Gastroesophageal sphincter (tissue), 4 donors: ENCODE measurements around the gene SPAG16. TPM values are rescaled to one million over a fixed set of nuclear protein-coding genes. Genes with fewer than 3 reads are reported as not detected.

Experiments used
- ATAC-seq: fragments of 150-250 bp; one replicate; pipeline ENCODE4 v1.9.1; 2016; ENCODE audit warnings: mild to moderate bottlenecking, moderate library complexity
- H3K27ac ChIP-seq, 4 donors: fragments of 200-600 bp; sonication (generic) in 3 of 4; 1 replicate in 3 of 4; 2 replicates in 1 of 4; pipeline ENCODE4 v1.5.1; 2016 to 2019
- H3K27me3 ChIP-seq: fragments of 200-600 bp; sonication (generic); one replicate; pipeline ENCODE4 v1.5.1; 2019
- H3K36me3 ChIP-seq, 2 donors: fragments of 200-600 bp; sonication (generic); one replicate each; pipeline ENCODE4 v1.5.1; 2019; ENCODE audit warnings: control low read depth in 1 of 2
- H3K4me1 ChIP-seq, 3 donors: fragments of 200-600 bp; sonication (generic); 1 replicate in 2 of 3; 2 replicates in 1 of 3; pipeline ENCODE4 v1.5.1; 2016 to 2019; ENCODE audit warnings: control low read depth in 2 of 3
- H3K4me3 ChIP-seq, 2 donors: fragments of 200-600 bp; sonication (generic); one replicate each; pipeline ENCODE4 v1.5.1; 2019; ENCODE audit warnings: mild to moderate bottlenecking in 1 of 2, moderate library complexity in 1 of 2
- H3K9me3 ChIP-seq, 3 donors: fragments of 200-600 bp; sonication (generic); one replicate each; pipeline ENCODE4 v1.5.1; 2017 to 2019; ENCODE audit warnings: control low read depth in 2 of 3
- EP300 ChIP-seq: sonication (generic); formaldehyde crosslinking; IDR thresholded peaks from one replicate; pipeline ENCODE4 v1.6.1; 2017; ENCODE audit warnings: antibody characterized with exemption, mild to moderate bottlenecking
- POLR2A ChIP-seq, 2 donors: fragments of 450-650 bp; IDR thresholded peaks; one replicate each; pipeline ENCODE4 v1.6.1; 2017; ENCODE audit warnings: antibody characterized with exemption in 2 of 2, mild to moderate bottlenecking in 2 of 2, moderate library complexity in 1 of 2
- POLR2AphosphoS5 ChIP-seq: sonication (generic); formaldehyde crosslinking; IDR thresholded peaks from one replicate; pipeline ENCODE4 v1.6.1; 2017; ENCODE audit warnings: antibody characterized with exemption
- WGBS, 2 donors: methylation state at CpG; one replicate each; pipeline ENCODE4 v1.1.5; 2018; ENCODE audit warnings: low coverage in 1 of 2; 5-methylcytosine and 5-hydroxymethylcytosine counted together
- total RNA-seq, 4 donors: library from RNA; depleted of rRNA; stranded (reverse); fragments of >200 nt; gene quantifications; one replicate each; pipeline ENCODE4 v1.1.0, GENCODE V29; 2016
- TF ChIP-seq, protein P1 (sequence below), 4 experiments: fragments of 200-600 bp in 2 of 4; fragments of 450-650 bp in 2 of 4; sonication (generic) in 1 of 4; IDR thresholded peaks; one replicate each; pipeline ENCODE4 v1.5.1; 2017 to 2019; ENCODE audit warnings: antibody characterized with exemption in 4 of 4, mild to moderate bottlenecking in 2 of 4, moderate library complexity in 2 of 4

Gene SPAG16
- total RNA-seq, 4 donors from 2014 or later: 28.9 to 39.8 (median 36.7) TPM

DNA sequence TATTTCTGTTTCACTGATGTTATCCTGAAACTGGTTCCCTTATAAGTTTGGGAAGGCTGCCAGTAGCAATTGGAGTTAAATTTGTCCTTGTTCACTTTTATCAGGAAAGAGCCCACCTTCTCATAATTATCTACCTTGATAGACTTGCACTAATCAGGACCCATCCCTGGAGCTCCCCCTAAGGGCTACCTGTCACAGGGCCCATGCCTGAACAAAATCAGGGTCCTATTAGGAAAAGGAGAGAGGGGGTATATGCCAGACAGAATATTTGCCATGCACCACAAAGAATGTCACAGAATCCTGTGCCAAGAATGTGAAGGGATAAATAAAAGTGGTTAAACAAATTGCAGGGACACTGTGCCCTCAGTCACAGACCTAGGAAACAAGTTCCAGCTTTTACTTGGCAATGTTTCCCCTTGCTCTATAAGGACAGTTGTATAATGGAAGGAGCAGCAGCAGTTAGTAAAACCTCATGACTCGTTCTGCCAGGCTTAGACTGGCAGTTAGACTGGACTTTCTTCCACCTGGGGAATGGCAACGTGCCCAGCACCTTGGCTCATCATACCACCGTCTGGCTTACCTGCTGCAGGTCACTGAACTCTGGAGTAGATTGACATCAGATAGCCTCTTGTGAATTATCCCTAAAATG, 1094.3 kb downstream of the SPAG16 start:
- Histone ChIP-seq H3K4me3 (no peak overlapping the region), H3K27ac (no peak overlapping the region), H3K9me3 (no peaks in the 10 kb centered on the region), H3K27me3 (no peaks in the 10 kb centered on the region), H3K36me3 (no peaks in the 10 kb centered on the region), H3K4me1 (no peaks in the 10 kb centered on the region)
- WGBS, 2 donors: 54% methylated on average over 2 of the region's 3 CpGs; no CpG with 5 or more reads in 1 of the 2 donors
- ATAC-seq: no peak
- TF ChIP-seq EP300 (no peak), POLR2A (IDR thresholded peaks at IDR 0.05) (no peak)

DNA sequence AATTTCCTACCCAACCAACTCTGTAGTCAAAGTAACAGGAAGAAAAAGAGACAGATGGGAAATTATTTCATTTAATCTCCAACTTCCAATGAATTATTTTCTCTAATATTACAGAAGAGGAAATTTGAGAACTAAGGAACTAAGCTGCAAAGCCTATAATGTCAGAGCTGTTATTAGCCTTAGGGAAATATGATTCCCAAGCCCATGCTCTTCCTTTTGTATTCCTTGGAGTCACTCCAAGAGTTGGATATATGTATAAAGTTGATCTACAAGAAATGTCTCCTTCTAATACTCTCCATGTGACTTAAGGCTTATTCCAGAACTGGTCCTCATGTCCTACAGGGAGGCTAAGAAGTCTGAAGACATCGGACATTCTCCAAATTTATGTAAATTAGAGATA, 1095.0 kb downstream of the SPAG16 start:
- Histone ChIP-seq H3K4me3 (no peak overlapping the region), H3K27me3 (no peaks in the 10 kb centered on the region), H3K36me3 (no peaks in the 10 kb centered on the region), H3K27ac (no peak overlapping the region), H3K9me3 (no peaks in the 10 kb centered on the region), H3K4me1 (no peaks in the 10 kb centered on the region)
- TF ChIP-seq EP300 (no peak), POLR2AphosphoS5 (no peak), POLR2A (IDR thresholded peaks at IDR 0.05) (no peak)
- TF ChIP-seq, protein P1, sequence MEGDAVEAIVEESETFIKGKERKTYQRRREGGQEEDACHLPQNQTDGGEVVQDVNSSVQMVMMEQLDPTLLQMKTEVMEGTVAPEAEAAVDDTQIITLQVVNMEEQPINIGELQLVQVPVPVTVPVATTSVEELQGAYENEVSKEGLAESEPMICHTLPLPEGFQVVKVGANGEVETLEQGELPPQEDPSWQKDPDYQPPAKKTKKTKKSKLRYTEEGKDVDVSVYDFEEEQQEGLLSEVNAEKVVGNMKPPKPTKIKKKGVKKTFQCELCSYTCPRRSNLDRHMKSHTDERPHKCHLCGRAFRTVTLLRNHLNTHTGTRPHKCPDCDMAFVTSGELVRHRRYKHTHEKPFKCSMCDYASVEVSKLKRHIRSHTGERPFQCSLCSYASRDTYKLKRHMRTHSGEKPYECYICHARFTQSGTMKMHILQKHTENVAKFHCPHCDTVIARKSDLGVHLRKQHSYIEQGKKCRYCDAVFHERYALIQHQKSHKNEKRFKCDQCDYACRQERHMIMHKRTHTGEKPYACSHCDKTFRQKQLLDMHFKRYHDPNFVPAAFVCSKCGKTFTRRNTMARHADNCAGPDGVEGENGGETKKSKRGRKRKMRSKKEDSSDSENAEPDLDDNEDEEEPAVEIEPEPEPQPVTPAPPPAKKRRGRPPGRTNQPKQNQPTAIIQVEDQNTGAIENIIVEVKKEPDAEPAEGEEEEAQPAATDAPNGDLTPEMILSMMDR (IDR thresholded peaks at IDR 0.05): no peak
- 67 to 100% methylated on average over 1 of the region's 1 CpG for WGBS, 2 donors
- no peak for ATAC-seq

DNA sequence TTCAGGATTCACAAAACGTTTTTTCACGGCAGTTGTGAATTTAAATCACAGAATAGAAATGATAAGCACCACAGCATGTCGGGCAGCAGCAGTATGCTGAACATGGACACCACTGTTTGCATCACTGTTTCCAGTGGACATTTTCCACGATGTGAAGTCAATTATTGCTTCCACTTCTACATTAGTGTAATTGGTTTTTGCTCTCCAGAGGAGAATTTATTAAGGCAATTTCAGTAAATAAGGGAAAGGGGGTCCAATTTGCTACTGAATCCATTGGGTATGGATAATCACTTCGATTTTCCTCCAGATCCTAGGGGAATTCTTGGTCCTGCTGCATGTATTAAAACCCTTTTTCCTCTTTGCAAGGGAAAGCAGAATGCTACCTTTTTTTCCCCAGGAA, 1096.4 kb downstream of the SPAG16 start:
- no peaks in the 10 kb centered on the region for H3K9me3 ChIP-seq
- no peak for TF ChIP-seq EP300
- no peaks in the 10 kb centered on the region for H3K36me3 ChIP-seq
- 64 to 71% methylated on average over 5 of the region's 5 CpGs for WGBS, 2 donors
- no peak overlapping the region for H3K27ac ChIP-seq
- H3K4me3 ChIP-seq: no peak overlapping the region
- no peaks in the 10 kb centered on the region for H3K27me3 ChIP-seq
- ATAC-seq: no peak
- H3K4me1 ChIP-seq: no peaks in the 10 kb centered on the region

DNA sequence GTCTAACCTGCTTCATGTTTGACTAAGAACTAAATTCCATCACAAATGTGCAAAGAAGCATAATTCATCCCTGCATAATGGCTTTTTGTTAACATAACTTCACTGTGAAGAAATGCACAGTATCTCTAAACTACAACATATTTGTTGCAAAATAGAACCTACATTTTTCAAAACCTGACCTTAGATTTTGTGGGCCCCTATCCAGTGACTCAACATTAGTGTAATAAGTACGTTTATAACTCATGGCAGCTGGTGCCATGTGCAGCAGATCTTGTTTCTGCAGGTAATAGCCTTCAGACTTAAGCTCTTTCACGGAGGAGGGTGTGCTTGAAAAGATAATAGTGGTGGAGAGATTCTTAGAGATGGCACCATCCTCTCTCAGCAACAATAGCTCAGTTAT, 1098.0 kb downstream of the SPAG16 start:
- H3K27me3 ChIP-seq: no peaks in the 10 kb centered on the region
- H3K36me3 ChIP-seq: no peaks in the 10 kb centered on the region
- TF ChIP-seq, protein P1 (IDR thresholded peaks at IDR 0.05): no peak
- no peak for TF ChIP-seq POLR2AphosphoS5
- no peak for TF ChIP-seq POLR2A (IDR thresholded peaks at IDR 0.05)
- TF ChIP-seq EP300: no peak
- no peak for ATAC-seq
- no peaks in the 10 kb centered on the region for H3K4me1 ChIP-seq
- no peaks in the 10 kb centered on the region for H3K9me3 ChIP-seq
- no peak overlapping the region for H3K27ac ChIP-seq
- H3K4me3 ChIP-seq: no peak overlapping the region
- WGBS, 2 donors: 12 to 38% methylated on average over 2 of the region's 2 CpGs

DNA sequence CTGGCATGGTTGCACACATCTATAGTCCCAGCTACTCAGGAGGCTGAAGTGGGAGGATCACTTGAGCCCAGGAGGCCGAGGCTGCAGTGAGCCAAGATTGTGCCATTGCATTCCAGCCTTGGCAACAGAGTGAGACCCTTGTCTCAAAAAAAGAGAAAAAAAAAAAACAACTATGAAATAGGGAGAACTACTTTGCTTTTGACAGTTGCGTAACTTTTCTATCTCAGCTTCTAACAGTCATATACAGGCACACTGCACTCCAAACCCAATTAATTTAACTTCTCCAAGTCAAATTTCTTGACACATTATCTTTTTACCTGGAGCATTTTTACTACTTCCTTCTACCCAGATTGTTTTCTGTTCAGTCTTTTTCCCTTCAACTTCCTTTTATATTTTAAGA, 1102.5 kb downstream of the SPAG16 start:
- 83 to 97% methylated on average over 2 of the region's 2 CpGs for WGBS, 2 donors
- H3K9me3 ChIP-seq: no peaks in the 10 kb centered on the region
- H3K27ac ChIP-seq: no peak overlapping the region
- H3K4me3 ChIP-seq: no peak overlapping the region
- no peaks in the 10 kb centered on the region for H3K27me3 ChIP-seq
- no peaks in the 10 kb centered on the region for H3K36me3 ChIP-seq
- no peak for ATAC-seq
- TF ChIP-seq POLR2A (IDR thresholded peaks at IDR 0.05) (no peak), POLR2AphosphoS5 (no peak), EP300 (no peak)
- TF ChIP-seq, protein P1 (IDR thresholded peaks at IDR 0.05): no peak
- H3K4me1 ChIP-seq: no peaks in the 10 kb centered on the region

DNA sequence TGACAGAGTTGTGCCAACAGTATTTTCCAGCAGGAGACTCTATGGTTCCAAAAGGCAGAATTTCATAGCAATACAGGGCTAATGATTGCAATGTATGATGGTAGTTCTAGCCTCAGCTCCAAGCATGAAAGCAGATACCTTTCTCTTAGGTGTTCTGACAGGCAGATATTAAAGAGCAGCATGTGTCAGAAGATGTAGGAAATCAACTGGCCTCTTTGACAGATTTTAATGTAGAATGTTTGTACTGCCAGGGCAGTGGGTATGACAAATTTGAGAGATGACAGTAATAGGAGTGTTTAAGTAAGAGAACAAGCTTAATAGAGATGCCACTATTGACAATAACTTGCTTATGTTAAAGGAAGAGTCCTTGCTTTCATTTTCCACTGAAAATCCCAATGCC, 1105.1 kb downstream of the SPAG16 start:
- no peak overlapping the region for H3K4me3 ChIP-seq
- no peak for ATAC-seq
- H3K27ac ChIP-seq: no peak overlapping the region
- no peaks in the 10 kb centered on the region for H3K4me1 ChIP-seq
- H3K9me3 ChIP-seq: no peaks in the 10 kb centered on the region
- TF ChIP-seq, protein P1 (IDR thresholded peaks at IDR 0.05): no peak
- TF ChIP-seq POLR2A (IDR thresholded peaks at IDR 0.05) (no peak), POLR2AphosphoS5 (no peak), EP300 (no peak)
- H3K27me3 ChIP-seq: no peaks in the 10 kb centered on the region
- no peaks in the 10 kb centered on the region for H3K36me3 ChIP-seq
